Mesangial cell (primary cell): ENCODE measurements around the gene CYP4F22. TPM values are rescaled to one million over a fixed set of nuclear protein-coding genes. Genes with fewer than 3 reads are reported as not detected.

ENCODE experiments used
- total RNA-seq: library from RNA; depleted of rRNA; stranded (reverse); fragments of >200 nt; gene quantifications from 2 replicates; pipeline ENCODE4 v1.2.3, GENCODE V29; 2015

CYP4F22 gene
- not detected in 2 replicates for total RNA-seq

DNA sequence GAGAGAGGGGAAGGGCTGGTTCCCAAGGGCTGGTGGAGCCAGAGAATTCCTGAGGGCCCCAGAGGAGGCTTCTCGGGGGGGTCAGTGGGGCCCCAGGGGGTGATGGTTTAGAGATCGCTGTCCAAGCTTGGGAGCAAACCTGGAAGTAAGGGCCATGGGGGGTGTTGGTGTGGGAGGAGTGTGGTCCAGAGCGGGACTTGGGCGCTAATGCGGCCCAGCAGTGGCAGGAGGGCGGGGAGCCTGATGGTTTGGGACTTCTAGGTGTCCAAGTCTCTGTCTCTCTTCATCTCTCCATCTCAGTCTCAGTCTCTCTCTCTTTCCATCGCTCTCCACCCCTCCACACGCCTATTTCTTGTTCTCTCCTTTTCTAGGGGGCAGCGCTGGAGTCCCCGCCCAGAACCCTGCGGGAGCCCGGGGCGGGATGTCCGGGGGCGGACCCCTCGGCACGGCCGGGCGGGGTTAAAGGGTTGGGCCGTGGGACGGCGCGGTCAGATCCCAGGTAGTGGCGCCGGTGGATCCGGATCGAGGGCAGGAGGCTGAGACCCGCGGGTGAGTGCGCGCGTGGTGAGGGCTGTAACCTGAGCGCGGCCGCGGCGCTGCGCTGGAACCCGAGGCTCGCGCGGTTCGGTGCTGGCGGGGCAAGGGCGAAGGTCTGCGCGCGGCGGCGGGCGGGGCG lies at the start of gene CYP4F22:
CYP4F22 (plus strand) TSS at position 491 of the 676 bp plus-strand sequence. CDS start 16,812 bp downstream, outside the sequence.

DNA sequence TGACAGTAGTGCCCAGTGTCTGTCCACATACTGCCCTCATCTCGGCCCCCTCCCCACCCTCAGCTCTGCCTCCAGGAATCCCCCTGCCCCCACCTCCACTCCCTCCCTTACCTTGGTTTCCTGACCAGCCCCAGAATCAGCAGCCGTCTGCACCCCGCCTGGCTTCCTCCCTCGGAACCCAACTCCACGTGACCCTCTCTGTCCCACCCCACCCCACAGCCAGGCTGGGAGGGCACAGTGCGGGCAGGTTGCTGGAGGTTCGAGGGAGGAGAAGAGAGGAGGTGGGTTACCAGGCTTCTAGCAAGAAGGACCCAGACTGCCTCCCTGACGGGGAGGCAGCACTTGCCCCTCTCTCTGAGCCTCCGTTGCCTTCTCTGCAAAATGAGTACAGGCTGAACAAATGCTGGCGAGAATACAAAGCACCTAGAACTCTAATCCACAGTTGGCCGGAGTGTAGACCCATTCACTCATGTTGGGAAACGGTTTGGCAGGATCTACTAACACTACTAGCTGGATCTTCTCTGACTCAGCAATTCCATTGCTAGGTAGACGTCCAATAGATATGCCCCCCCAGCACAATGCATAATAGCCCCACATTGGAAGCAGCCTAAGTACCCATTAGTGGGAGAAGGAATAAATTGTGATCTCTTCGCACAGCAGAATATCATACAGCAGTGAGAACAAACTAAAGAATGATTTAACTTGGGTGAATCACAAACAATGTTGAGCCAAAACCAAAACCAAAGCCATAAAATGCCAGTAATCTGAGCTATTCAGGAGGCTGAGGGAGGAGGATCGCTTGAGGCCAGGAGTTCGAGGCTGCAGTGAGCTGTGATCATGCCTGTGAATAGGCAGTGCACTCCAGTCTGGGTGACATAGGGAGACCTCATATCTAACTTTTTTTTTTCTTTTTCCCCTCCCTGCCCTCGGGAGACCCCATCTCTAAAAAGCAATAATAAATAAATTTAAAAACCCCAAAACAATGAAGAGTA lies 43.6 kb upstream of the CYP4F22 start, which contains the start of gene RASAL3:
RASAL3 (minus strand) TSS at position 151 of the 992 bp plus-strand sequence. CDS start 186 bp downstream, outside the sequence.

DNA sequence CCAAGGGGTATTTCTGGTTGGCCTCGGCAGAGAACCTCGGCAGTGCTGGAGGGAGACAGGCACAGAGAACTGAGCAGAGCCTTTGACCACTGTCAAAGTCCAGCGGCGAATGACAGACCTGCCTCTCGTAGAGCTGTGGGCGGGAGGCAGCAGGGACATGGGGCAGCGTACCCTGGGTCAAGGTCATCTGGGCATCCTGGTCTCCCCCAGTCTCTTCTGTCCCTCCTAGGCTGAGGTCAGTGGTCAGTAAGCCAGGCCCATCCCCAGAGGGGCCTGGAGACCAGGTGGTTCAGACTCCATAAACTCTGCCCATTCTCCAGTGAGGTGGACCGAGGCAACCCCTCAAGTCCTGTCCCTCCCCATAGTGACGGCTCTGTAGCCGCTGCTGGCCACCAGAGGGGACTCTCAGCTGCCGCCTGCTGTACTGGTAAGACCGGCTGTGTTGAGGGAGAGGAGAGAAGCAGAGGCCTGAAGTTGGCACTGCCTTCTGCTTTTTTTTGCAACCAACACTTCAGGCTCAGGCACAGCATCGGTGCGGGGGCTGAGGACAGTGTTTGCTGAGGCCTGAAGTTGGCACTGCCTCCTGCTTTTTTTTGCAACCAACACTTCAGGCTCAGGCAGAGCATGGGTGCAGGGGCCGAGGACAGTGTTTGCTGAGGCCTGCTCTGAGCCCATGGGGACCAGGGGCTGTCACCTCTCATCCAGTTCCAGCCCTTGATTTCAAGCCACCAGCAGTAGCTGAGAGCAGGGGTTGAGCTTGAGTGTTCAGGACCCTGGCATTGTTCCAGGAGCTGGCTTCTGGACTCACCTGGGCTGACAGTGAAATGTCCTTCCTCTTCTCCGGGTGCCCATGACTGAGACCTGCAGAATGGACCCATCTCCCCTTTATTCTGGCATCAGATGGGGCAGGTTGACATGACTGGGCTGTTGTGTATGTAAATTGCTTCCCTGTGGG lies 28.7 kb upstream of the CYP4F22 start, which contains the start of gene PGLYRP2:
PGLYRP2 (minus strand) TSS at position 111 of the 955 bp plus-strand sequence. CDS start 130 bp downstream, outside the sequence.

Other genes starting within 250 kb of the CYP4F22 start
- gene BRD4, start 176.0 kb upstream of the CYP4F22 start, total RNA-seq, result 24.9 and 33.2 TPM in 2 replicates
- gene AKAP8, start 128.7 kb upstream of the CYP4F22 start, total RNA-seq, result 16.9 and 19.4 TPM in 2 replicates
- gene AKAP8L, start 89.5 kb upstream of the CYP4F22 start, total RNA-seq, result 49.7 and 75.8 TPM in 2 replicates
- 52.9 and 53.0 TPM in 2 replicates for gene WIZ, start 58.6 kb upstream of the CYP4F22 start, total RNA-seq
- gene RASAL3, start 44.0 kb upstream of the CYP4F22 start, total RNA-seq, result 0.25 TPM in 1 of 2 replicates, not detected in the other
- gene PGLYRP2, start 29.0 kb upstream of the CYP4F22 start, total RNA-seq, result not detected in 2 replicates
- gene CYP4F8, start 106.7 kb downstream of the CYP4F22 start, total RNA-seq, result not detected in 2 replicates
- not detected in 2 replicates for gene CYP4F3, start 132.4 kb downstream of the CYP4F22 start, total RNA-seq
- gene CYP4F12, start 164.6 kb downstream of the CYP4F22 start, total RNA-seq, result not detected in 2 replicates
- gene OR10H2, start 219.5 kb downstream of the CYP4F22 start, total RNA-seq, result not detected in 2 replicates
- gene OR10H3, start 229.5 kb downstream of the CYP4F22 start, total RNA-seq, result not detected in 2 replicates